Neuron (in vitro differentiated cells): Measurements from ENCODE around the gene SAMD4A.

Experiments used
- H2AFZ ChIP-seq: one replicate; pipeline ENCODE4 v1.6.1; 2013; ENCODE audit warnings: low read depth, mild to moderate bottlenecking, inconsistent platforms, low read length, moderate library complexity
- H3K27me3 ChIP-seq: one replicate; pipeline ENCODE4 v1.6.1; 2013; ENCODE audit warnings: low read length; ENCODE audit not compliant: insufficient read depth
- H3K36me3 ChIP-seq: one replicate; pipeline ENCODE4 v1.6.1; 2013; ENCODE audit warnings: low read length; ENCODE audit not compliant: insufficient read depth
- H3K4me1 ChIP-seq: one replicate; pipeline ENCODE4 v1.6.1; 2013; ENCODE audit warnings: low read length; ENCODE audit not compliant: insufficient read depth
- H3K4me3 ChIP-seq: 2 replicates; pipeline ENCODE4 v1.5.1; 2013; ENCODE audit warnings: mild to moderate bottlenecking, low read length, moderate library complexity
- H3K9me3 ChIP-seq: one replicate; pipeline ENCODE4 v1.6.1; 2013; ENCODE audit warnings: low read length

SAMD4A gene

DNA sequence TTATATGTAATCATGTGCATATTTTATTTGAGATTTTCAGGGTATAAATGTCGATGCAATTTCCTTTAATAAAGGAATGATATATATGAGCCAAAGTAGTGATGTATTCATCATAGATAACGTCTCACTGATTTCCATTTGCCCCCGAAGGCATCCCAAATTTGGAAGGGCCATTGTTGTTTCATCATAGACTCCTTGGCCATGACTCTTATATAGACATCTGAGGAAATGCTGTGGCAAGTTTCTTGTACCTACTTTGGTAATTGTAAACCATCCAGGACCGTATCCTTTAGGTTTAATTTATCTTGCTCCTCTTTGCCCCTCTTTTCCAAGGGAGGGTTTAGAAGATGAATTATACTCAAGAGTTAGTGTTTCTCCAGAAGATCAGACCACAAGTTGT is 84.7 kb downstream of the SAMD4A start:
- no peak overlapping the region for H3K4me3 ChIP-seq
- H3K9me3 ChIP-seq: no peaks in the 10 kb centered on the region
- H3K4me1 ChIP-seq: peaks cover 38% of the 10 kb centered on the region
- H3K36me3 ChIP-seq: no peaks in the 10 kb centered on the region
- no peak overlapping the region for H2AFZ ChIP-seq
- H3K27me3 ChIP-seq: no peaks in the 10 kb centered on the region

DNA sequence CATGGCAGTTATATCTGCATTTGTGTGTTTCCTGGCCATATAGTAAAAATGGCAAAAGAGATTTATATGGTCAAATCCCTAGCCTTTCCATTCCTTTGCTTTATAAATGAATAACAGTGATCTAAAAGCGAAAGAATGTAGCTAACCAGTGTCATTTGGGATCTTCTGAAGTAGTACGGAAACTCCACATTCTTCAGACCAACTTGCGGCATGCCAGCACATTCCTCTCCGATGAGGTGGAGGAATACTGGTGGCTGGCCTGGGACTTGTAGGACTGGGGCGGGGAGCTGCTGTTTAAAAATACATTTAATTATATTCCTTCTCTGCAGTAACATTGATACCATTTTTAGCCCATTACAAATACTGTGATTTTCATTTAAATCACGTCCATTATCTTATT is 85.3 kb downstream of the SAMD4A start:
- H2AFZ ChIP-seq: no peak overlapping the region
- no peak overlapping the region for H3K4me3 ChIP-seq
- peaks cover 38% of the 10 kb centered on the region for H3K4me1 ChIP-seq
- no peaks in the 10 kb centered on the region for H3K9me3 ChIP-seq
- H3K36me3 ChIP-seq: no peaks in the 10 kb centered on the region
- H3K27me3 ChIP-seq: no peaks in the 10 kb centered on the region

DNA sequence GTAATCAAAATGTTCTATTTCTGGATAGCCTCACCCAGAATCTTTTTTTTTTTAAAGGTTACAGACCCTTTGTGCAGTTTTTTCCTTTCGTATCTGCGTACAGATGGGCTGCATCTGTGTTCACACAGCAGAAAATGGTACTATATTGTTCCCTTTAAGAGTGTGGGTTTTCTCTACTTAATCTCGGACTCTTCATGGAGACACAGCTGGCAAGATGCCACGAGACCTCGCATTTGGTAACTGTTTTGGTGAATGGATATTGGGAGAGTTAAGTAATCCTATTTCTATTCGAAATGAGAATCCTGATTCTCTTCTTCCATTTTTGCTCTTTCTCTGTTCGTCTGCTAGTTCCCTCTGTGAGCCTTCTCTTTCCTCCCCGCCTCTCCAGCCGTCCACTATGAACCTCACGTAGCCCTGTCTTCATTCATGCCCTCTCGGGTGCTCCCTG is 85.7 kb downstream of the SAMD4A start:
- Histone ChIP-seq H2AFZ (no peak overlapping the region), H3K4me3 (no peak overlapping the region), H3K36me3 (no peaks in the 10 kb centered on the region), H3K4me1 (peaks cover 38% of the 10 kb centered on the region), H3K9me3 (no peaks in the 10 kb centered on the region), H3K27me3 (no peaks in the 10 kb centered on the region)

DNA sequence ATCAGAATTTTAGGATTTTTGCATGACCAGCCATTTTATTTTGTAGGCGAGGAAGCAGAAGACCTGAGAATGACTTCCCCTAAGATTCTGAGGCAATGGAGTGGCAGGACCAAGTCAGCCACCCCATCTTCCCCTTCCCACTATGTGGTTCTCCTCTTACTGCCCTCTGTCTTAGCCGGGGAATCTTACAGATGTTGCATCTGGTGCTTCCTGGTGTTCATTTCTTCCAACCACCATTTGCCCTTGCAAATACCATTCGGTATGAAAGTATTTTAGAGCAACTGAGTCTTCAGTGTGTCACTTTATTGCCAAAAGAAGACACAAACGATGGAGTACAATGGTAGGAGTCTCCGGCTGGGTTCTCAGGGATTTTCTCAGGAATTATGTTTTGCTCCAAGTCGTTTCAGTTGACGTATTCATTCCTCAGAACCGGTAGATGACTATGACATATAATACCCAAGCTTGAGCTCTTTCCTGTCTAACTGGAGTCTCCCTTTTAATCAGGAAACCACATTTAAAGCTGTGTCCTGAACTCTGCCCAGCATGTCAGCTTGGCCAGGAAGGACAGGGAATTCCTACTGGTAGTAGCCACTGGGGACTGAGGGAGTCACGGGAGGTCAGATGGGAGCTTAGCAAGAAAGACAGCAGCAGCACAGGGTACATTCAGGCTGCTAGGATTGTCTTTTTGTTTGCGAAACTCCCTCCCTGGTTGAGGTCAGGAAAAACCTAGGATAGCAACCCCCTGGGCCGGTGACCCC is 87.0 kb downstream of the SAMD4A start:
- H2AFZ ChIP-seq: no peak overlapping the region
- no peaks in the 10 kb centered on the region for H3K27me3 ChIP-seq
- peaks cover 38% of the 10 kb centered on the region for H3K4me1 ChIP-seq
- no peaks in the 10 kb centered on the region for H3K36me3 ChIP-seq
- H3K4me3 ChIP-seq: no peak overlapping the region
- H3K9me3 ChIP-seq: no peaks in the 10 kb centered on the region

DNA sequence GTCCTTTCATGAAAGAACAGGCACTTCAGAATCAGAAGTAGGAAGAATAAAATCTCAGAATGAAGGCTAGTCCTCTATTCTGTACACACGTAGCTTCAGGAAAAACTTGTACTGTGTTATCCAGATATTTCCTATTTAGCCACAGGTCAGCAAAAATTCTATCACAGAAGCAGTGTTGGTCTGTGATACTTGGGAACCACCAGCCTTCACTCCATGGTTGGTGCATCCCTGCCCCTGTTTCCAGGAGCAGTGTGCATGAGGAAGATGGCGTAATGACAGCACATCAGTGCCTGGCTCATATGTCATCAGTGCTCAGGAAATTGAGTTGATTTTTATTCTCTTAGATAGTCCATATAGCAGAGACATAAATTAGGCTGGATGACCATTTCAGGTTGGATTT is 87.7 kb downstream of the SAMD4A start:
- H3K4me3 ChIP-seq: no peak overlapping the region
- no peaks in the 10 kb centered on the region for H3K9me3 ChIP-seq
- H2AFZ ChIP-seq: no peak overlapping the region
- H3K36me3 ChIP-seq: no peaks in the 10 kb centered on the region
- peaks cover 38% of the 10 kb centered on the region for H3K4me1 ChIP-seq
- no peaks in the 10 kb centered on the region for H3K27me3 ChIP-seq

DNA sequence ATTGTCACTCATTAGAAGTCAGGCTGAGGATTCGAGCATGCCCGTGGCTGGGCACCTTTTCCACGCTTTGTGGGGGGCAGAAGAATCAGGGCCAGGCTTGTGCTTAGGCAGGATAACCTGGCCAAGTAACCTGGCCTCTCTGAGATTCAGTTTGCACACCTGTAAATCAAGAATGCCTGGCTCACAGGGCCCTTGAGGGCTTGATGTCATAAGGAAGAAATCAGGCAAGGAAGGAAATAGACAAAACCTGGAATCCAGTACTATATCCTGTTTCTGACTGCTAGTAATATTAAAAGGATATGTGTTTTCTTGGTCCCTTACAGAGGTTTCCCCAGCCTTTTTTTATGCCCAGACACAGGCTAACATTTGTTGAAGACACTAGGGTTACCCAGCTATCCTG is 91.9 kb downstream of the SAMD4A start:
- Histone ChIP-seq H3K4me3 (no peak overlapping the region), H3K27me3 (no peaks in the 10 kb centered on the region), H2AFZ (no peak overlapping the region), H3K9me3 (no peaks in the 10 kb centered on the region), H3K4me1 (peaks cover 8% of the 10 kb centered on the region), H3K36me3 (no peaks in the 10 kb centered on the region)

DNA sequence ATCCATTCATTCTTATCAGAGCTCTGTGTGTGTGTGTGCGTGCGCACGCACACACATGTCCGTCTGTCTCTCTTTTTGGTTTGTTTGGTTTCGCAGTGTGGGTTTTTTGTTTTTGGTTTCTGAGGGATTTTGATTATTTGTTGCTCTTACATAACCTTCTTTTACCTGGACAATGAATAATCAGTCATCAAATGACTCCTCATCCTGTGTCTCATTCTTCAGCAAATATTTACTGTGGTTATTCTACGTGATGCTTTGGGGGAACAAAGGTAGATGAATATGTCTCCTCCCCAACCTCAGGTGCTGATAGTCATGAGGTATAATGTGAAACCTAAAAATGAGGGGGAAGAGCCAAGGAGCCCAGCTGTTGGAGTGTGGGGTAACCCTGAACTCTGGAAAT is 92.4 kb downstream of the SAMD4A start:
- no peaks in the 10 kb centered on the region for H3K36me3 ChIP-seq
- peaks cover 4% of the 10 kb centered on the region for H3K4me1 ChIP-seq
- no peaks in the 10 kb centered on the region for H3K9me3 ChIP-seq
- no peaks in the 10 kb centered on the region for H3K27me3 ChIP-seq
- no peak overlapping the region for H2AFZ ChIP-seq
- H3K4me3 ChIP-seq: no peak overlapping the region

DNA sequence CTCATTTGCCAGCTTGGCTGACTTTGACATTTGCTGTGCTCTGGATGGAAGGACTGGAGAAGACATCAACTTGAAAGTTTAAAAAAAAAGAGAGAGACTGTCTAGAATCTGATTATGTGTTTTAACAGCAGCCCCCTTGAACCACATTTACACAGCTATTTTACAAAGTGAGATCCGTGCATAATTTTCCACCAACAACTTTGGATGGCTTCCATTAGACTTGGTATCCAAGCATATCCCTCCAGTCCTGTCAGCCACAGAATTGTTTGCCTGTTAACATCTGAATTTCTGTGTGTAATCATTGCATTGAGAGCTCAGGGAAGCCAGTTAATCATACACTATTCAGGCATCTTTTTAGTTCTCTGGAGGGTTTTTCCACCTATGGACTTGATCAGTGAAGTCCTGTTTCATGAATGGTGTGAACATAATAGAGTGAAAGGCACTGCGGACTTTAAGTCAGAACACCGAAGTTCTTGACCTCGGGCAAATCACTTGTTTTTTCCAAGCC is 93.7 kb downstream of the SAMD4A start:
- H2AFZ ChIP-seq: no peak overlapping the region
- H3K4me3 ChIP-seq: no peak overlapping the region
- no peaks in the 10 kb centered on the region for H3K27me3 ChIP-seq
- no peaks in the 10 kb centered on the region for H3K36me3 ChIP-seq
- peaks cover 4% of the 10 kb centered on the region for H3K4me1 ChIP-seq
- H3K9me3 ChIP-seq: no peaks in the 10 kb centered on the region

DNA sequence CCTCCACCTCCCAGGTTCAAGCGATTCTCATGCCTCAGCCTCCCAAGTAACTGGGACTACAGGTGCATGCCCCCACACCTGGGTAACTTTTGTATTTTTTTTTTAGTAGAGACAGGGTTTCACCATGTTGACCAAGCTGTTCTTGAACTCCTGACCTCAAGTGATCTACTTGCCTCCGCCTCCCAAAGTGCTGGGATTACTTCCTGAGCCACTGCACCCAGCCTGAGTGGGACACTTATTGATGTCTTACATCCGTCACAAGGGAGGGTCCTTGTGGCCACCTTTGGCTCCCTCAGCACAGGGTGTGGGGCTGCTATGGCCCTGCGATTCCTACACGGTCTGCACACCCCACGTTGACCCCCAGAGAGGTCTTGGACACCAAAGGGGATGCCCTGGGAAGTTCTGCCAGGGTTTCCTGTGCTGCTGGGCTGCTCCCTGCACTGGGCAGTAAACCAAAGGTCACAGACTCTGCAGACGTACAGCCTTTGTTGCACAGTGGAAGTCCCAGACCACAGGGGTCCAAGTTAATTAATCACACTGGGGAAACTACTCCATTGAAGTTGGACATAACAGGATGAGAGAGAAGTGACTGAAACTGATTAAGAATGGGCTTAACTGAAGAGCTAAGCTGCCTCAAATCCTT is 95.7 kb downstream of the SAMD4A start:
- H3K9me3 ChIP-seq: no peaks in the 10 kb centered on the region
- no peak overlapping the region for H3K4me3 ChIP-seq
- peaks cover 11% of the 10 kb centered on the region for H3K4me1 ChIP-seq
- H3K36me3 ChIP-seq: no peaks in the 10 kb centered on the region
- H3K27me3 ChIP-seq: no peaks in the 10 kb centered on the region
- H2AFZ ChIP-seq: no peak overlapping the region

DNA sequence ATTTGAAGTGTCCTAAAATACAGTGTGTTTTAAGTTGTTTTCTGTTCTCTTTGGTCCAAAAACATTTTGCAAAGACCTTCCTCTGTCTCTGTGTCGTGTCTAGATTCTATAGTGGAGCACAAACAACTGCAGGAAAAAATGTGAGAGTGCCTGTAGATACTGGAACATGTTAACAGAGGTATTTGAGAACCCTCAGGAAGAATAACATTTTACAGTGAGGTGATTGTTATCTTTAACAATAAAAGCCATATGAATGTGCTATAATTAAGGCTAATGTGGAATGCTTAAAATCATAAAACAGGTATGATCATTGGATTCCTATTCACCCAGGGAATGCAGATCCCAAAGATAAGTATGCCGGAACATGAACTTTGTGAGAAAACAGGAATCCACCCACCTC is 98.0 kb downstream of the SAMD4A start:
- H3K9me3 ChIP-seq: no peaks in the 10 kb centered on the region
- no peak overlapping the region for H2AFZ ChIP-seq
- H3K4me3 ChIP-seq: no peak overlapping the region
- peaks cover 4% of the 10 kb centered on the region for H3K36me3 ChIP-seq
- no peaks in the 10 kb centered on the region for H3K27me3 ChIP-seq
- peaks cover 16% of the 10 kb centered on the region for H3K4me1 ChIP-seq

DNA sequence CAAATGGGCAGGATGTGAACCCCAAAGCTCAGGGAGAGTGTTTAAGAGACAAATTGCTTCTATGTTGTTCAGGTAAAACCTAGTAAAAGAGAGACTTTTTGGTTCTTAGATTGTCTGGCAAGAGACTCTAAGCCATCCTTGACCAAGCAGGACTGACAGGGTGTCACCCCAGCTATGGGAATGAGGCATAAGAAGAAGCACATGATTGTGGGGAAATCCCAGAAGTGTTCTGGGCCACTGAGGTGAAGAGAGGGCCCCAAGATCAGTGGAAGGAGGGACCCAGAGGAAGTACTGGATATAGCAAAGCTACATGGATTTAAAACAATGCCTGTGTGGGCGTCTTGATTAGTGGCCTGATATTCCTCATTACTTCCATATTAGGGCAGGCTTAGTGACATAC is 99.0 kb downstream of the SAMD4A start:
- Histone ChIP-seq H3K27me3 (no peaks in the 10 kb centered on the region), H3K4me1 (peaks cover 19% of the 10 kb centered on the region), H2AFZ (no peak overlapping the region), H3K4me3 (no peak overlapping the region), H3K36me3 (peaks cover 4% of the 10 kb centered on the region), H3K9me3 (no peaks in the 10 kb centered on the region)

DNA sequence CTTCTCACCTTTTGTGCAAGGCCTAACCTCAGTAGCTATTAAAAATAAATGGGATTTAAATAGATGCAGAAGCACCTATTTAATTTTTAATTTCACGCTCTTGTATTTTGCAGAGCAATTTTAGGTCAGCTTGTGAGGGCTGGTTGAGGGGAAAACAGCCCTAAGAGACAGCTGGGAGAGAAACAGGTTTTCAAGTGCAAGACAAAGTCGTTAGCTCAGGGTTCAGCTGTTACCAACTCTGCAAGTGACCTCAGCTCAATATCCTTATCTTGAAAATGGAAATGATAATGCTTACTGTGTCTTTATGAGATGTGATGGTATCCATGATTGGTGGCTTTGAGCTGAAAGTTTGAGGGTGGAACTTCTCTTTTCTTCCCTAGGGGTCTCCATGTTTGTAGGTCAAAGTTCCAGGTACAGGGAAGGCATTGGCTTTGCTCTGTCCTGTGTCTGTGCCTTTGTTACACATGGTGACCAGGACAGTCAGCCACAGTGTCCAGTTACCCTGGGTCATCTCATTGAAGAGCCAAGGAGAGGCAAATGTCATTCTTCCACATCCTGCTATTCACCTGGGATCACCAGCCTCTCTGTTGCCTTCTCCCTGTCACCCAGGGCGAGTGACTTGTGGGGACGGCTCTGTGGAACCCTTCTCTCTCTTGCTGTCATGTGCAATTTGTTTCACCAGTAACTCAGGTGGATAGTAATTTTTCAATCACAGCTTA is 100.3 kb downstream of the SAMD4A start:
- H3K36me3 ChIP-seq: peaks cover 4% of the 10 kb centered on the region
- no peak overlapping the region for H2AFZ ChIP-seq
- H3K4me1 ChIP-seq: peaks cover 21% of the 10 kb centered on the region
- no peaks in the 10 kb centered on the region for H3K9me3 ChIP-seq
- H3K4me3 ChIP-seq: no peak overlapping the region
- no peaks in the 10 kb centered on the region for H3K27me3 ChIP-seq

DNA sequence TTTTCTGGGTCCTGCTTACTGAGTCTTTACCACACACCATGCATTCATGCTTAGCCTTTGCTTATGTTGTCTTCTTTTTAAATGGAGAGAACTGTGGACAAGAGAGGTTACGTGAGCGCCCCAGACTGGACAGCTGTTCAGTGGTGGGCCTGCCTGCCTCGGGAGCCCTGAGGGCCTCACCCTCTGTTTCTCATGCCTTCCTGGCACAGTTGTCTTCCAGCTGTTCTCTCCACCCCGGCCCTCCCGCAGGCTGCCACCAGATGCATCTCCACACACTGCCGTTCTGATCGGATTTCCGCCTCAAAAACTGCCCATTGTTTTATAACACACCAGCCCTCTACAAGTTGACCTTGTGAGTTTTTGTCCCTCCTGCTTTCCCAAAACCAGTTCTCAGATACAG is 100.8 kb downstream of the SAMD4A start:
- no peak overlapping the region for H3K4me3 ChIP-seq

More for the DNA sequence above, 100.8 kb downstream of the SAMD4A start:
- no peak overlapping the region for H2AFZ ChIP-seq
- H3K4me1 ChIP-seq: peaks cover 18% of the 10 kb centered on the region
- H3K36me3 ChIP-seq: peaks cover 4% of the 10 kb centered on the region
- no peaks in the 10 kb centered on the region for H3K27me3 ChIP-seq
- no peaks in the 10 kb centered on the region for H3K9me3 ChIP-seq
